Mucosa of descending colon (tissue), 3 donors: ENCODE results near the gene DPF1. TPM values are rescaled to one million over a fixed set of nuclear protein-coding genes. Genes with fewer than 3 reads are reported as not detected.

Experiments used
- ATAC-seq: fragments of 200-7000 bp; cut with Tn5 transposase; one replicate; pipeline ENCODE4 v1.9.1; 2020; ENCODE audit warnings: mild to moderate bottlenecking, moderate library complexity
- DNase-seq, 3 donors: peaks; one replicate each; pipeline ENCODE4 v3.0.0-alpha.2; 2020
- H3K36me3 ChIP-seq: fragments of 200-600 bp; one replicate; pipeline ENCODE4 v1.8.0; 2021; ENCODE audit warnings: low read depth, mild to moderate bottlenecking
- H3K4me1 ChIP-seq: fragments of 200-600 bp; one replicate; pipeline ENCODE4 v1.8.0; 2021; ENCODE audit warnings: low read depth, mild to moderate bottlenecking
- H3K4me3 ChIP-seq: fragments of 200-600 bp; one replicate; pipeline ENCODE4 v1.8.0; 2021; ENCODE audit warnings: mild to moderate bottlenecking
- H3K9me3 ChIP-seq: fragments of 200-600 bp; one replicate; pipeline ENCODE4 v1.8.0; 2021; ENCODE audit warnings: mild to moderate bottlenecking
- intact Hi-C, 2 donors: fragments of 100-400 bp; cut with DNase I in 1 of 2; cut with micrococcal nuclease in 1 of 2; formaldehyde crosslinking; loops; one replicate each; pipeline versions ENCODE4 v1.11.0 to v1.11.1; 2022; cut with DNase I, micrococcal nuclease
- total RNA-seq, 3 donors: library from RNA; stranded (reverse); fragmentation: NEBNext Ultra II Directional in 2 of 3; extraction: Animal tissue kit (Norgen Biotek cat#: 25700) in 2 of 3; gene quantifications; one replicate each; pipeline versions ENCODE4 v1.2.1 to v1.2.4, GENCODE V29; 2021 to 2023
- TF ChIP-seq, protein P1 (sequence below): fragments of 200-600 bp; IDR thresholded peaks from one replicate; pipeline ENCODE4 v1.8.0; 2022; ENCODE audit warnings: antibody characterized with exemption, mild to moderate bottlenecking
- donor health status: DM: no; HTN: no; CAD: no; lungs with moderate emphysema.
- donor health status: DM: no; HTN: no; CAD: no.
- donor health status: DM: no; HTN: yes; CAD: no.

Gene DPF1
- total RNA-seq, 3 donors from 2014 or later = 0.22 TPM; not detected in 2

- H3K9me3 ChIP-seq = no peaks in the 10 kb centered on the region
- ATAC-seq (no peak), DNase-seq (no peak)
- peaks cover 3% of the 10 kb centered on the region for H3K36me3 ChIP-seq
- TF ChIP-seq, protein P1, sequence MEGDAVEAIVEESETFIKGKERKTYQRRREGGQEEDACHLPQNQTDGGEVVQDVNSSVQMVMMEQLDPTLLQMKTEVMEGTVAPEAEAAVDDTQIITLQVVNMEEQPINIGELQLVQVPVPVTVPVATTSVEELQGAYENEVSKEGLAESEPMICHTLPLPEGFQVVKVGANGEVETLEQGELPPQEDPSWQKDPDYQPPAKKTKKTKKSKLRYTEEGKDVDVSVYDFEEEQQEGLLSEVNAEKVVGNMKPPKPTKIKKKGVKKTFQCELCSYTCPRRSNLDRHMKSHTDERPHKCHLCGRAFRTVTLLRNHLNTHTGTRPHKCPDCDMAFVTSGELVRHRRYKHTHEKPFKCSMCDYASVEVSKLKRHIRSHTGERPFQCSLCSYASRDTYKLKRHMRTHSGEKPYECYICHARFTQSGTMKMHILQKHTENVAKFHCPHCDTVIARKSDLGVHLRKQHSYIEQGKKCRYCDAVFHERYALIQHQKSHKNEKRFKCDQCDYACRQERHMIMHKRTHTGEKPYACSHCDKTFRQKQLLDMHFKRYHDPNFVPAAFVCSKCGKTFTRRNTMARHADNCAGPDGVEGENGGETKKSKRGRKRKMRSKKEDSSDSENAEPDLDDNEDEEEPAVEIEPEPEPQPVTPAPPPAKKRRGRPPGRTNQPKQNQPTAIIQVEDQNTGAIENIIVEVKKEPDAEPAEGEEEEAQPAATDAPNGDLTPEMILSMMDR = no peak
- H3K4me3 ChIP-seq = no peak overlapping the region
- intact Hi-C loops = no loop called here
- H3K4me1 ChIP-seq = peaks cover 7% of the 10 kb centered on the region
These were observed 17.8 kb downstream of the DPF1 start for GRCh38 chr19:38206006-38206745.

- Histone ChIP-seq H3K36me3 (peaks cover 3% of the 10 kb centered on the region), H3K4me1 (peaks cover 7% of the 10 kb centered on the region), H3K9me3 (no peaks in the 10 kb centered on the region), H3K4me3 (no peak overlapping the region)
- DNase-seq (no peak), ATAC-seq (no peak)
- intact Hi-C loops = no loop called here
- TF ChIP-seq, protein P1 = no peak
These were observed 19.3 kb downstream of the DPF1 start for GRCh38 chr19:38204728-38205127.

GRCh38 chr19:38204096-38204495 is 19.9 kb downstream of the DPF1 start:
- intact Hi-C loops = no loop called here
- ATAC-seq = peak; percentile 30
- TF ChIP-seq, protein P1 = no peak
- Histone ChIP-seq H3K4me1 (peaks cover 1% of the 10 kb centered on the region), H3K9me3 (no peaks in the 10 kb centered on the region), H3K4me3 (no peak overlapping the region), H3K36me3 (peaks cover 3% of the 10 kb centered on the region)
- no peak for DNase-seq

DNA sequence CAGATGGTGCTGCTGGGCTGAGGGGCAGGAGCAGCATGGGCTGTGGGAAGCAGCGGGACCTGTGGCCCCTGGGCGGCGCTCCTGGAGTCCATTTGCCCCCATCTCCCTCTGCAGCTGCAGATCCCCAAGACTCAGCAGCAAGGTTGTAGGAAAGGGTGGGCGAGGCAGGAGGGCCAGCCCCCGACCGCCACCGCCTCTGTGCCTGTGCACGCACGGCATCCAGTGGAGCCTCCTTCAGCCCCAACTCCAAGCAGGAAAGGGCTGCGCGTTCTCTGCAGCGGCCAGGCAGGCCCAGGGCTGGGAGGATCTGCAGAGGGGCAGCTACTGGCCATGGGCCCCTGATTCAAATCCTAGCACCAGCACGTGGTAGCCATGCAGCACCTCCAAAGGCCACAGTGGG is 20.8 kb downstream of the DPF1 start:
- Histone ChIP-seq H3K4me1 (no peaks in the 10 kb centered on the region), H3K36me3 (peaks cover 3% of the 10 kb centered on the region), H3K4me3 (no peak overlapping the region), H3K9me3 (no peaks in the 10 kb centered on the region)
- no peak for DNase-seq
- TF ChIP-seq, protein P1 = no peak
- ATAC-seq = no peak
- intact Hi-C loops = no loop called here

DNA sequence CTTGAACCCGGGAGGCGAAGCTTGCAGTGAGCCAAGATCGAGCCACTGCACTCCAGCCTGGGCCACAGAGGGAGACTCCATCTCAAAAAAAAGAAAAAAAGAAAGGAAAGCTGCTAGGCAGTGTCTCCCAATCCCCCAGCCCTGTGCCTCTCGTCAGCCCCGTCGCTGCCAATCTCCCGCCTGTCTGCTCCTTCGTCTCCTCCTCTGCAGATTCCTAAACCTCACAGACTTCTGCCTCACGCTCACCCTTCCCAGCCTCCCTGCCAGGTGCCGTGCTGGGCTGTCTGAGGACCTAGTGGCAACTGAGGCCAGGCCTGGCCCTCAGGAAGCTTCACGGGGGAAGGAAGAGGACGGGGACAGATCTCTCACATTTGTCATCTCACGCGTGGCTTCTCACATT is 21.5 kb downstream of the DPF1 start:
- DNase-seq (no peak), ATAC-seq (no peak)
- intact Hi-C loops = no loop called here
- H3K4me3 ChIP-seq = no peak overlapping the region
- H3K9me3 ChIP-seq = no peaks in the 10 kb centered on the region
- peaks cover 3% of the 10 kb centered on the region for H3K36me3 ChIP-seq
- H3K4me1 ChIP-seq = no peaks in the 10 kb centered on the region
- TF ChIP-seq, protein P1 = no peak
